ENCODE results near the gene VPS54.
"Not testable (repeated sequence)": the region's sequence is repeated elsewhere in the genome, so short reads cannot be mapped to it uniquely, and the experiment has no call there.

Gene VPS54

DNA sequence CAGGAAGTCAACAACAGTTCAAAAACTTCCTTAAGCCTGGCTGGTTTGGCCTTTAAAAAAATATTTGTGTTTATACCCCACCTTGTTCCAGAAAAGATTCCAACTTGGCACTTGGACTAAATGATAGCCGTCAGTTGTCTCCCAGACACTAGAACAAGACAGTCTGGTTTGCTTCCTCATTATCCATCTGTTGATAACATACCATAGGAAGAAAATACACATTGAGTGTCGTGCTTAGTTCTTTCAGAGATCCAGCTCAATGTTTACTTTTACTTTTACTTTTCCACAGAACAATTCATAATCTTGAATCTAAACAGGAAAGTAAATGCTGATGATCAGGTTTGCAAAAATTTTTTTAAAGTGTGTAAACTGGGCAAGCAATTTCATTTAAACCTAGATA, 2.4 kb upstream of the VPS54 start:
- DNase-seq: no peak

DNA sequence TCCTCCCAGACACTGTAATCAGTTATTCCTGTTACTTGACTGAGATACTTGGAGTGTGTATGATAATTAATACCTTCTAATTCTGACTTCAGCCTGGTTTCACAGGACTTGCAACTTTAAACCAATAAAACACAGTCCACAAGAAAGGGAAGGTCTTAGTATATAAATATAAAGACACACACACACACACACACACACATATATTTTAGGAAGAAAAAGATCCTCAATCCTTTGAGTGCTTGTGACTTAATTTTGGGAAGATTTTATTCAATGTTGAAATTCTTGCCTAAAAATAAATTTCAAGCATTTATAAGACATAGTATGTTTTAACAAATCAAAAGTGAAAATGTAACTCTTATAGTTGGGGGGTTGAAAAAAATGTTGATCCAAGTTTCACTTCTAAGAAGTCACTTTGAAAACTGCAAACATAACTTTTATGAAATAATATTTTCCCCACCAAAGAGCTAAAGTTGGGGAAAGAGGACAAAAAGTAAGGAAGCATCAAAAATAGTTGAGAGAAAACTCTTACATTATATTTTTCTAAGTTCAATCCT, 824 bp upstream of the VPS54 start:
- no peak for DNase-seq

DNA sequence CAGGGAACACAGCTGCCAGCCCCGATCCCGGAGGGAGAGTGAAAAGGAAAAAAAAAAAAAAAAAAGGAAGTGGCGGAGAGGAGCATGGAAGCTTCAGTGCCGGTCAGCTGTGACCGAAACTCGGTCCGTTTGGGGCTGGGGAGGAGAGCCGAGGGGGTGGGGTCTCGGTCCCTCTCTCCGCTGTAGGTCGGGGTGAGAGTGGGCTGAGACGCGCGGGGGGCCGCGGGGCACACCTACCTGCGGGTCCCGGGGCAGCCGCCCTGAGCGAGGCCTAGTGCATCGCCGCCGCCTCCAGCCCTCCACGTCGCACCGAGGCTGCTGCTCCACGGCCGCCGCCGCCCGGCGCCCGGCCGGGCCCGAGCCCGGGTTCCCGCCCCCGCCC, 536 bp downstream of the VPS54 start:
- peak in 1 of 2 donors; percentile 47 for DNase-seq

DNA sequence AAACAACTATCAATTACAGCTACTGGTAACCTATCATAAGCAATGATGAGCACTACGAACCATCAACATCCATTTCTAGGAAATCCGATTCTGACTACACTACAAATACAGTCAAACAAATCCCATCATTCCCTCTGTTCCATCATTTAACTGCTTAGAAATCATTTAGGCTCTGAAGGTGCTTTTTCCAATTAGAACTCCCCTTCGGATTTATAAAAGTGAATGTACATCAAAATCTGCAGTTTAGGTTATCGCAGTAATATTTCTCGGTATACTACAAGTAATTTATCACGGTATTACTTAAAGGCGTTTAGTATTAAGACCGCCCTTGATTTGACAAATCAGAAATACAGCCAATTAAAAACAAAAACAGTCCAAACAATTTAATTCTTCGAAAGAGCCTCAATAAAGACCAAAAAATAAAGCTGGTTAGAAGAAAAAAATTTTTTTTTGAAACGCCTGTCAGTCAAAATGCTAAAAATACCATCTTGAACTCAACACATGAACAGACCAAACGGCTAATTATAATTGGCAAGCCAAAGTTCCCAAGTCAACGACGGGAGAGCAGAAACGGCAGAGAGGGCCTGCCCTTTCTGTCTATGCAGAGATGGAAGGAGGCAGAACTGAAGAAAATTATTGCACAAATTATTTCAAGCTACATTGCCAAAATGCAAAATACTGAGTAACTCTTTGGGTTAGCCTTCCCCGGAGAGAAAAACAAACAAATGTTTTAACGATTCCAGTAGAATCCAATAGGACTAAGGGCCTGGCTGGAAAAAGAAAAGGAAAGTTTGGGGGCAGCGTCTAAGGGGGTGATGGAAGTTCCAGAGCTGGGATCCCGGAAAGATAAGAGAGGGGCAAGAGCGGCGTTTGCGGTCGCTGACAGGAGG, 1.2 kb downstream of the VPS54 start:
- no peak for DNase-seq

DNA sequence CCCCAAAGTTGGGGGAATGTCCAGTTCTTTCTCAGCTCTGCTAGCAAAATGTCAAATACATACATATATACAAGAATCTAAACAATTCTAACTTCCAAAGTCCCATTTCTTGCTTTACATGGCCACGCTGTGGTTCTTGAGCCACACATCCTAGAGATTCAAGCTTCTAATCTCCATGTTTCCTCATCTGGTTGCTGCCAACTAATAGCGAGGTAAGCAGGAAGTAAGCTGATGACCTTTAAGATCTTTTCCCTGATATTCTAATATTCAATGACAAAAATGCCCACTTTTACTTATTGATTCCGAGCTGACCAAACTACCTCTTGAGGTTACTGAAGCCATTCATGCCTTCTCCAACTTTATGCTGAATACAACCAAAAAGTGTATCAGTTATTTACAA, 3.3 kb downstream of the VPS54 start:
- DNase-seq: no peak

DNA sequence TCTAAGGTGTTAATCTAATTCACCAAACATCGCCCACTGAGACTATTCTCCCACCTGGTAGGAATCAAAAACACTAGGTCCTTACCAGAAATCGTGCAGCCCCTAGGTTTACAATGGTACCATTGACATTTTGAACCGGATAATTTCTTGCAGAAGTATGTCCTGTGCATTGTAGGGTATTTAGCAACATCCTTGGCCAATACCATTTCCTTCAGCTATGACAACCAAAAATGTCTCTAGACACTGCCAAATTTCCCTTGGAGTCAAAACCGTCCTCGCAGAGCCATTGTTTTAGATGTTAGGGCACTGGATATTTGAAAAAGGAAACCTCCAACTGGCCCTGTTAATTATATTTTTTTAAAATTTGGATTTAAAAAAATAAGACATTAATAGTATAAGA, 3.8 kb downstream of the VPS54 start:
- DNase-seq: no peak

DNA sequence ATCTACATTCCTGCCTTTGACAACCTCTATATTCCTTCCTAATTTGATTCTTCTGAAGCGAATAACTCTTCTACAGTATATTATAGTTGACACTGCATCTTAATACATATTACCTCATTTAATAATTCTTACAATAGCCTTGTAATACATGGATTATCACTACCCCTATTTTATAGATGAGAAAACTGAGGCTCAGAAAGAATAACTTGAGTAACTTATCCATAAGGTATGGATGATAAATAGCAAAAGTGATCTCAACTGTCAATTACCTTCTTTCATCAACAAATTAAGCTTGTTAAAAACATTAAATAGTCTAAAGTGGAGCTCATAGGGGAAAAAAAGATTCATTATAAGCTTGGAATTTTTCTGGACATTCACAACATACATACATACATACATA, 4.6 kb downstream of the VPS54 start:
- no peak for DNase-seq

DNA sequence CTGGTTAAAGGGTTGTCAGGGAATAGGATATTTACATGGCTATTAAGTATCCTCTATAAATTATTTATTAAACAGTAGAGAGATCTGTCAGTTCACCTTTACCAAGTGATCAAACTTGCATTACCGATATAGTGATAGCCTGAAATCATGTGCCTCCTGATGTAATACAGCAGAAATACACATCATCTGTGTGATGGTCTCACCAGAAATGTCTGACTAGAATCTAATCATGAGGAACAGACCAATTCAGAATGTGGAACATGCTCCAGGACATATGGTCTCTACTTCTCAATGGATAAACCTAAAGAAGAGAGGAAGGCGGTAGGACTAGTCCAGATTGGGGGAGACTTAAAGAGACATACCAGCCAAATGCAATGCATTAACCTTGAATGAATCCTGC, 6.2 kb downstream of the VPS54 start:
- no peak for DNase-seq

DNA sequence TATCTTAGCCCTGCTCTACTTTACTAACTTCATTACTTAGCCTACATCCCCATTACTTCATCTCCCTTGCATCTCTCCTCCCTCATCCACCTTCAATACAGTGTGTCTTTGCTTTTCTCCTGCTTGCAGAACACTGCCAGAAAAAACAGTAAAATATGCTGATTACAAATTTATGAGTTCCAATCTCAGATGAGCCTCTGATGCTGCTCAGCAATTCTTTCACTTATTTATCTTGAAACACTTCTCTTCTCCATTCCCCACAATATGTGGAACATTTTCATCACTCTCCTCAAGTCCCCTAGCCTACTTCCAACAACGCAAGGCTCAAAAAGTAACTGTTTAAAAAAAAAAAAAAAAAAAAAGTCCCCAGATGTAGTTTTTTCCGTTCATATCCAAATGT, 7.1 kb downstream of the VPS54 start:
- no peak for DNase-seq

DNA sequence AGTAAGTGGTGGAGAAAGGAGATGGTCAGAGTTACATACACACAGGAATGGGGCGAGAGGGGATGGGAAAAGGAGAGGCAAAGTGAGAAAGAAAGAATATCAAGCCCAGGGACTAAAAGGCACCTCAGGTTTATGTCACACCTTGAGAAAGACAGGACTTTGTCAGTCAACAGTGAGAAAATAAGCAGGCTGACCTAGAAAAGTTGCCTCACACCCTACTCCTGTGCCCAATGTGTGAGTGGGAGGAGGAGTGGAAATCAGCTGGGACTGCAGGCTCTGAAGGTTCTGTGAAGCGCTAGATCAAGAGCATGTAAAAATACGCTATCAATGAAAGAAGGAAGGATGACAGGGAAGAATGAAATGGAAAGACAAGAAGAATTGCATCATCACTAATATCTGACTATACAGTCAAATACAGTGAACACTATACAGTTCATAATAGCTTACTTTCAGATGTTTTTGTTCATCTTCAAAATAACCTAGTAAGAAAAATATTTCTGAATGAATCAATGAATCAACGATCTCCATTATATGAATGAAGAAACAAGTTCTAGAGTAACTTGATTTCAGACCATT, 10.7 kb downstream of the VPS54 start:
- DNase-seq: no peak

DNA sequence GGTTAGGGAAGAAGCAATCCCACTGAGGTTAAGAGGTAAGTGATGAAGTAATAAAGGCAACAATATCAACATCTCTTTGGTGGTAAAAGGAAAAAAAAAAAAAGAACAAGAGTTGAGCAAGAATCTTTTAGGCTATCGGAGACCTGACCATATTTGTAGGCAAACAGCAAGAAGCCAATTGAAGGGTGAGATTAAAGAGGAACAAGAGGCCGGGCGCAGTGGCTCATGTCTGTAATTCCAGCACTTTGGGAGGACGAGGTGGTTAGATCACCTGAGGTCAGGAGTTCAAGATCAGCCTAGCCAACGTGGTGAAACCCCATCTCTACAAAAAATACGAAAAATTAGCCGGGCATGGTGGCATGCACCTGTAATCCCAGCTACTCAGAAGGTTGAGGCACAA, 11.3 kb downstream of the VPS54 start:
- DNase-seq: no peak

DNA sequence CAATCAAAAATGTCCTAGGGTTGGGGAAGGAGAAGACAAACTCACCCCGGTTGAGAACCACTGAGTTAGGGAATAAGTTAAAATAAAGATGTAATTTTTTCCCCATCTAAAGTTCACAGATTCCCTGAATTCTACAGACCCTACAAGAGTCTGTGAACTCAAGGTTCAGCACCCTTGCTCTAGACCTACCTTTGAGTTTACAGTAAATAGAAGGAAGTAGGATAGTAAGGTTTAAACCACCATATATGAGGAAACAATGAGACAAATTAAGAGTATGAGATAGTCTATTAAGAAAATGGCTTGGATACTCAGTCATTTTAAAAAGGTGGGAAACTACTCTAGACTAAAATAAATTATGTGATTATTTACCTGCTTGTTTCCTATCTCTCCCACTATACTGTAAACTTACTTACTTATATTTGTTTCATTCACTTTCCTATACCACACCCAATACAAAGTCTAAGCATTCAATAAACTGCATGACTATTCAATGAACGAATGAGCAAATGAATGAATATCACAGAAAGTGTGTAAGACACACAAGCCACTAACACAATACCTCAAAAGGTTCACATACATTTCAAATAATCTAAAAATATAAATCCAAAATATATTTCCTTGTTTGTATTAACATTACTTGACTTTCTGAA, 13.4 kb downstream of the VPS54 start:
- no peak for DNase-seq

DNA sequence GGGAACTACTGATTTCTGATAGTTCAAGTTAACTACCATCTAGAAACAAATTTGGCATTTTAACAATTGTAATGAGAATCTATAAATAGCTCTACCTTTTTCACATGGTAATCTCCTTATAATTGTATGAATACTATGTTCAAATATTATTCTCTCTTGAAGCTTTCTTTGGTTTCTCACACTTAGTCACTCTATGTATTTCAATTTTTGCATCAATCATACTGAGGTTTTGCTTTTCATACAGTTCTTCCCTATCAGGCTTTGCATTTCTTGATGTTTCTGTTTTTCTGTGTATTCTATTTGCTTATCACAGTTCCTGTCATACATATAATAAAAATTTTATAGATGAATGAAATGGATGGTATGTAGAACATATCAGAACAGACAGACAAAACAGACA, 16.0 kb downstream of the VPS54 start:
- DNase-seq: no peak

DNA sequence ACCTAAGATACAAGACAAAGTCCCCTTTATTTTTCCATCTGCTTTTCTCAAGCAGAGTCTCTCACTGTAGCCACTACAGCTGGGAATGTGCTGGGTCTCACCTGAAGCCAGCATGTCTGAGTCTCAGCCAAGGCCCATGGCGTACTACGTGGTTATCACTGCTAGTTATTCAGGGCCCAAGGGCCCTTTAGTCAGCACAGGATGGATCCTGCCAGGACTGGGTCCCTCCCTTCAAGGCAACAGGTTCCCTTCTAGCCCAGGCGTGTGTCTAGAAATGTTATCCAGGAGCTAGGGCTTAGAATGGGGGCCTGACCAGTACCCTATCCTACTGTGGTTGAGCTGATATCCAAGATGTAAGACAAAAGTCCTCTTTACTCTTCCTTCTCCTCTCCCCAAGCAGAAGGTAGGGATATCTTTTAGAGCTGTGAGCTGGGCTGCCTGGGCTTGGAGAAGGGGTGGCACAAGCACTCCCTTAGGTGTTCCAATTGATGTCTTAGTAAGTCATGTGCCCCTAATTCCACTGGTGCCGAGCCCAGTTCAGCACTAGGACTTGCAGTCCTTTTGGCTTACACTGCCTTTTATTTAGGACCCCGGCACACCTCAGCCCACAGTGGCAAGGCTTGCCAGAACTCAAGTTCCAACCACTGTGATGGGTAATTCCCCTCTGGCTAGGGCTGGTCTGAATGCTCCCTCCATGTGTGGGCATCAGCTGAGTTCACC, 17.7 kb downstream of the VPS54 start:
- no peak for DNase-seq

DNA sequence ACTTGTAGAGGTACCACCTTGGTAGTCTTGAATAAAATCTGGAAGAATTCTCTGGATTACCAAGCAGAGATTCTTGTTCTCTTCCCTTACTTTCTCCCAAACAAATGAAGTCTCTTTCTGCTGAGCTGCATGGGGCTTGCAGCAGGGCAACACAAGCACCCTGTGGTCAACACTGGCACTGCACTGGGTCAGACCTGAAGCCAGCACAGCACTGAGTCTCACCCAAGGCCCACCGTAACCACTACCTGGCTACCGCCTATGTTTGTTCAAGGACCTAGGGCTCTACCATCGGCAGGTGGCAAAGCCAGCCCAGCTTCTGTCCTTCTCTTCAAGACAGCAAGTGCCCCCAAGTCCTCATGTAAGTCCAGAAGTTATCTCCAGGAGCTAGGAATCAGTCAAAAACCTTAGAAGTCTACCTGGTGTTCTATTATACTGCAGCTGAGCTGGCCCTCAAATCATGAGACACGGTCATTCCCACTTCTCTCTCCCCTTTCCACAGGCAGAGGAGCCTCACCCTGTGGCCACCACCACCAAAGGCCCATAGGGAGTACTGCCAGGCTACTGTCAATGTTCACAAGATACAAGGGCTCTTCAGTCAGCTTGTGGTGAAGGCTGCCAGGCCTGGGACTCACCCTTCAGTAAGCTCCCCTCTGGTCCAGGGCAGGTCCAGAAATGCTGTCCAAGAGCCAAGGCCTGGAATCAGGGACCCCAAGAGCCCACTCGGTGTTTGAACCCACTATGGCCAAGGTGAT, 18.4 kb downstream of the VPS54 start:
- no peak for DNase-seq

DNA sequence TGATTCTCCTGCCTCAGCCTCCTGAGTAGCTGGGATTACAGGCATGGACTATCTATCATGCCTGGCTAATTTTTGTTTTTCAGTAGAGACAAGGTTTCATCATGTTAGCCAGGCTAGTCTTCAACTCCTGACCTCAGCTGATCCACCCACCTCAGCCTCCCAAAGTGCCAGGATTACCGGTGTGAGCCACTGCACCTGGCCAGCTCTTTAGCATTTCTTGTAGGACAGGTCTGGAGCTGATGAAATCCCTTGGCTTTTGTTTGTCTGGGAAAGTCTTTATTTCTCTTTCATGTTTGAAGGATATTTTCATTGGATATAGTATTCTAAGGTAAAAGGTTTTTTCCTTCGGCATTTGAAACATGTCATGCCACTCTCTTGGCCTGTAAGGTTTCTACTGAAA, 20.2 kb downstream of the VPS54 start:
- DNase-seq: no peak

DNA sequence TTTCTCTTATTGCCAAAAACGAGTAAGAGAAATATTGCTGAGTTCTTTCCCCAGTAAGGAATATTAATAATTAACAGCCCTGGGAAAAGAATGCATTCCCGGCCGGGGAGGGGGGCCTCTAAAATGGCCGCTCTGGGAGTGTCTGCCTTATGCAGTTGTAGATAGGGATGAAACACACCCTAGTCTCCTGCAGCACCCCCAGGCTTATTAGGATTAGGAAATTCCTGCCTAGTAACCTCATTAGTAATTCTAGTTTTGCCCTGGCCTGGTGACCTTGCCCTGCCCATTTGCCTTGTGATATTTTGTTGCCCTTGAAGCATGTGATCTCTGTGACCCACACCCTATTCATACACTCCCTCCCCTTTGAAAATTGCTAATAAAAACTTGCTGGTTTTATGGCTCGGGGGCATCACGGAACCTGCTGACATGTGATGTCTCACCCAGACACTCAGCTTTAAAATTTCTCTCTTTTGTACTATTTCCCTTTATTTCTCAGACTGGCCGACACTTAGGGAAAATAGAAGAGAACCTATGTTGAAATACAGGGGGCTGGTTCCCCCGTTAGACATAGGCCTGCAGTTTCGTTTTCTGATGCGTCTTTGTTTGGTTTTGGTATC, 22.5 kb downstream of the VPS54 start:
- not testable (repeated sequence) for DNase-seq

DNA sequence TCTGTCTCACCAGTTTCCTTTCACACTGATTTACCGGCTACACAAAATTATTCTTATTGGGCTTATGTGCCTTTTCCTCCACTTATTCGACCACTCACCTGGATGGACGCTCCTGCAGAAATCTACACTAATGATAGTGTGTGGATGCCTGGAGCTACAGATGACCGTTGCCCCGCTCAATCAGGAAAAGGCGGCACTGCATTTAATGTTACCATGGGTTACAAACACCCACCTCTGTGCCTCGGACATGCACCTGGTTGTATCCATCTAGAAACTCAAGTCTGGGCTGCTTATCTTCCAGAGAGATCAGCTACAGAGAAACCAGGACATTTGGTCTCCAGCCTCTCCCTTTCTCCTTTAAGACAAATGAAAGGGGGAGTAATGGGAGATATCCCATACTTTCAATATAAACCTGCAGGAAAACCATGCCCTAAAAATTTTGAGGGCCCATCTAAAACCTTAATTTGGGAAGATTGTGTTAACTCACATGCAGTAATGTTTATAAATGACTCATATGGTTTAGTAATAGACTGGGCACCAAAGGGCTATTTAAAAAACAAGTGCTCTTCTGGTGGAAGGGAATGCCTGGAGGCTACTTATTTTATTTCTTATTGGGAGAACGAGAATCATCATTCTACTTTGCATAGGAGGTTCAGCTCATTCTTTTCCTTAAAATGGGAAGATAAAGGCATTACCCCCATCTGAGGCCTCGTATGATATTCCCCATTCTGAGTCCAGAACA, 24.7 kb downstream of the VPS54 start:
- not testable (repeated sequence) for DNase-seq

DNA sequence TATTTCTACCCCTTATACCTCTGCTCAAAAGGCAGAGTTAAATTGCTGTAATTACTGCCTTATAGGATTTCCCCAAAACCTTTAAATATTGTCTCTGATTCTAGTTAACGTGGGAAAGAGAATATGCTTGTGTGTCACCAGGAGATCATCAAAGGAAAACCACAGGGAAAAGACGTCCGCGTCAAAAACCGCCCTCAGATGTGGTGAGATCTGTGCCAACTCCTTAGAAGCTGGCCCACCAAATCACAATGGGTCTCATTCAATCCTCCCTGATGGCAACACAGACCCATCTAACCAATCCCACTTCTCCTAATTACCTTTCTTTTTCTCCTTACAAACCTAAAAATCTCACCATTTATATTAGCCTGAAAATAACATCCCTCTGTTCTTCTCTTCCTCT, 25.4 kb downstream of the VPS54 start:
- no peak for DNase-seq

DNA sequence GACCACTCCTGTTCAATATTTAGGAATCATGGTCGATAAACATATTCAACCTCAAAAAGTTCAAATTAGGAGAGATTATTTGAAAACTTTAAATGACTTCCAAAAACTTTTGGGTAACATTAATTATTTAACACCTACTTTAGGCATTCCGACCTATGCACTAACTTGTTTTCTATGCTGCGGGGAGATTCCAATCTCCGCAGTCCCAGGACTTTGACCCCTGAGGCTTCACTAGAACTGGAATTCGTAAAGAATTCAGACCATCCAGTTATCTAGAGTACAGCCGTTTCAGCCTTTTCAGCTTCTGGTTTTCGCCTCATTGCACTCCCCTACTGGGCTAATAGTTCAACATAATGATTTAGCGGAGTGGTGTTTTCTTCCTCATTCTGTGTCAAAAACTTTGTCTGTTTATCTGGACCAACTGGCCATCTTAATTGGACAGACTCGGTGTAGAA, 26.1 kb downstream of the VPS54 start:
- DNase-seq: not testable (repeated sequence)

DNA sequence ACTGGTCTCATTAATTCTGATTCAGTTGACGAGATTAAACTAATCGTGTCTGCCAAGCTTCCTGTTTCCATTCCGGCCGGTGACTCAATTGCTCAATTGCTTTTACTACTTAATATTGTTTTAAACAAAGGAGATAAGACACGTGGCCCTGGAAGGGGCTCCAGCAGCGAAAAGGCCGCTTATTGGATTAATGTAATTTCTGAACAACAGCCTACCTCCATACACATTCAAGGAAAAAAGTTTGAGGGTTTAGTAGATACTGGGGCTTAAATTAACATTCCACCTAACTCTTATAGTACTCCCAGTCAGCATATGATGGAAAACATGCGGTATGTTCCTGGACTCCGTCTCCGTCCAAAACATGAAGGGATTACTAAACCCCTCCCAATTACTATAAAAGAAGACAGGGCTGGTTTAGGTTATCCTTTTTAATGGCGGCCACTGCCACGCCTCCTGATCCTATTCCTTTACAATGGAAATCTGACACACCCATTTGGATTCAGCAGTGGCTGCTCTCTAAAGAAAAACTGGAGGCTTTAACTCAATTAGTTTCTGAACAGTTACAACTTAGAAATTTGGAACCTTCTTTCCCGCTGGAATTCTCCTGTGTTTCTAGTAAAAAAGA, 27.1 kb downstream of the VPS54 start:
- DNase-seq: no peak
